Karpas-422 (cell line): ENCODE results near the gene SCT. TPM values are rescaled to one million over a fixed set of nuclear protein-coding genes. Genes with fewer than 3 reads are reported as not detected.

Source experiments
- DNase-seq: peaks from one replicate; pipeline ENCODE4 v3.0.0-alpha.2; 2015
- H2AFZ ChIP-seq: fragments of 200-600 bp; sonication (generic); 2 replicates; pipeline ENCODE4 v1.6.1; 2014; ENCODE audit warnings: antibody characterized with exemption, low read length, mixed read lengths
- H3K27ac ChIP-seq: fragments of 200-600 bp; sonication (generic); 2 replicates; pipeline ENCODE4 v1.5.1; 2014; ENCODE audit warnings: mild to moderate bottlenecking, low read length, moderate library complexity
- H3K27me3 ChIP-seq: fragments of 200-600 bp; sonication (generic); 2 replicates; pipeline ENCODE4 v1.6.1; 2014; ENCODE audit warnings: low read length, mixed read lengths
- H3K36me3 ChIP-seq: fragments of 200-600 bp; sonication (generic); 2 replicates; pipeline ENCODE4 v1.6.1; 2014; ENCODE audit warnings: low read length, mixed read lengths; ENCODE audit not compliant: insufficient read depth
- H3K4me1 ChIP-seq: fragments of 200-600 bp; sonication (generic); 2 replicates; pipeline ENCODE4 v1.6.1; 2014; ENCODE audit warnings: mild to moderate bottlenecking, low read length, mixed read lengths
- H3K4me2 ChIP-seq: fragments of 200-600 bp; sonication (generic); 2 replicates; pipeline ENCODE4 v1.6.1; 2014; ENCODE audit warnings: low read length, low read depth, mild to moderate bottlenecking; ENCODE audit not compliant: poor library complexity, severe bottlenecking
- H3K4me3 ChIP-seq: fragments of 200-600 bp; sonication (generic); 2 replicates; pipeline ENCODE4 v1.5.1; 2014; ENCODE audit warnings: mild to moderate bottlenecking, antibody characterized with exemption, low read length, mixed read lengths
- H3K79me2 ChIP-seq: fragments of 200-600 bp; sonication (generic); 2 replicates; pipeline ENCODE4 v1.6.1; 2014; ENCODE audit warnings: mild to moderate bottlenecking, low read length, mixed read lengths
- H3K9ac ChIP-seq: fragments of 200-600 bp; sonication (generic); 2 replicates; pipeline ENCODE4 v1.6.0; 2014; ENCODE audit warnings: low read length
- H3K9me2 ChIP-seq: fragments of 200-600 bp; sonication (generic), shearing (Covaris generic); replicated peaks from 2 replicates; pipeline ENCODE4 v1.6.0; 2014; ENCODE audit warnings: mild to moderate bottlenecking, low read length, moderate library complexity; ENCODE audit not compliant: insufficient read depth
- H3K9me3 ChIP-seq: fragments of 300-700, 200-600 bp; sonication (generic); 2 replicates; pipeline ENCODE4 v1.6.1; 2014; ENCODE audit warnings: low read length, mixed read lengths
- H4K20me1 ChIP-seq: fragments of 200-600 bp; sonication (generic); 2 replicates; pipeline ENCODE4 v1.6.1; 2014; ENCODE audit warnings: mild to moderate bottlenecking, antibody characterized with exemption, low read length, low read depth; ENCODE audit not compliant: insufficient read depth
- total RNA-seq: library from RNA; depleted of rRNA; stranded (reverse); fragments of >200 nt; shearing (Covaris generic); gene quantifications from 2 replicates; pipeline ENCODE4 v1.2.3, GENCODE V29; 2014; ENCODE audit warnings: low replicate concordance

The SCT gene
- total RNA-seq, 1 experiment from 2014 or later: not detected

DNA sequence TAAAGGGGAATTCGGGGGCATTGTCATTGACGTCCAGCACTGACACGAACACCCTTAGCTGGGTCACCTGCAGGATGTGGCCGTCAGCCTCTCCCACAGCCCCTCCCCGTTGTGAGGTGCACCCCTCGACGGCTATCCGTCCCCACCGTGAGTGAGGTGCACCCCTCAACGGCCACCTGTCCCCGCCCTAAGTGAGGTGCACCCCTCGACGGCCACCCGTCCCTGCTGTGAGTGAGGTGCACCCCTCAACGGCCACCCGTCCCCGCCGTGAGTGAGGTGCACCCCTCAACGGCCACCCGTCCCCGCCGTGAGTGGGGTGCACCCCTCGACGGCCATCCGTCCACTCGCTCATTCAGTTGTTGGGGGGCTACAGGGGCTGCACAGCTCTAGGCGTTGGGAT is 5.1 kb downstream of the SCT start:
- H3K4me3 ChIP-seq: no peak overlapping the region
- H4K20me1 ChIP-seq: no peaks in the 10 kb centered on the region
- H3K4me2 ChIP-seq: no peak overlapping the region
- H3K27ac ChIP-seq: no peak overlapping the region
- H3K9ac ChIP-seq: no peak overlapping the region
- H3K36me3 ChIP-seq: no peaks in the 10 kb centered on the region
- H3K9me2 ChIP-seq: no peaks in the 10 kb centered on the region
- H3K27me3 ChIP-seq: no peaks in the 10 kb centered on the region
- no peaks in the 10 kb centered on the region for H3K4me1 ChIP-seq
- peaks cover 3% of the 10 kb centered on the region; the same call in 1 of the 2 replicates for H3K79me2 ChIP-seq
- no peaks in the 10 kb centered on the region for H3K9me3 ChIP-seq
- DNase-seq: no peak
- no peak overlapping the region for H2AFZ ChIP-seq

- Histone ChIP-seq H3K4me1 (peaks cover 5% of the 10 kb centered on the region), H3K79me2 (peaks cover 7% of the 10 kb centered on the region; the same call in 1 of the 2 replicates), H4K20me1 (no peaks in the 10 kb centered on the region), H3K27me3 (no peaks in the 10 kb centered on the region), H3K36me3 (no peaks in the 10 kb centered on the region), H3K4me2 (no peak overlapping the region), H2AFZ (no peak overlapping the region), H3K9me2 (no peaks in the 10 kb centered on the region), H3K9me3 (no peaks in the 10 kb centered on the region), H3K27ac (no peak overlapping the region), H3K4me3 (no peak overlapping the region), H3K9ac (no peak overlapping the region)
- no peak for DNase-seq
Observed at GRCh38 chr11:620935-621814, 5.8 kb downstream of the SCT start.

DNA sequence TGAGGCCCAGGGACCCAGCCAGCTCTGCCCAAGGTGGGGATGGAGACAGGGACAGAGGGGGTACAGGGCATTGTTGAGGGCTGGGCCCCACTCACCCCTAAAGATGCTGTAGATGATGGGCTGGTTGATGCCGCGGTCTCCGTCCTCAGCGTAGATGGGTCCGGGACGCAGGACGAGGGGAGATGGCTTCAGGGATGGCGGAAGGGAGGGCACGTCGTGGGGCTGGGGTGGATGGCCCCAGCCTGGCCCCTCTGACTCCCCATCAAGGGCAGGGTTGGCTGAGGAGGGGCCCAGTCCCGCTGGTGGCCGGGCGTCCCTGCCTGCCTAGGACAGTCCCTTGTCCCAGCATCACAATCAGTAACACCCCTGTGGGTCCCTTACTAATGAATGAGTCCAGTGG is 6.8 kb downstream of the SCT start:
- Histone ChIP-seq H4K20me1 (0 out of 2 replicates have a peak, but pooled peaks cover 2% of the 10 kb centered on the region), H3K27ac (no peak overlapping the region), H3K9ac (no peak overlapping the region), H3K4me3 (no peak overlapping the region), H2AFZ (no peak overlapping the region), H3K4me1 (peaks cover 11% of the 10 kb centered on the region), H3K9me2 (no peaks in the 10 kb centered on the region), H3K9me3 (no peaks in the 10 kb centered on the region), H3K4me2 (no peak overlapping the region), H3K27me3 (no peaks in the 10 kb centered on the region), H3K79me2 (peaks cover 7% of the 10 kb centered on the region; the same call in 1 of the 2 replicates), H3K36me3 (no peaks in the 10 kb centered on the region)
- DNase-seq: no peak

GRCh38 chr11:619628-620050 is 7.3 kb downstream of the SCT start:
- DNase-seq: no peak
- Histone ChIP-seq H3K9ac (no peak overlapping the region), H3K36me3 (no peaks in the 10 kb centered on the region), H2AFZ (no peak overlapping the region), H3K4me2 (no peak overlapping the region), H3K27ac (no peak overlapping the region), H4K20me1 (0 out of 2 replicates have a peak, but pooled peaks cover 6% of the 10 kb centered on the region), H3K9me2 (no peaks in the 10 kb centered on the region), H3K79me2 (peaks cover 7% of the 10 kb centered on the region; the same call in 1 of the 2 replicates), H3K4me1 (peaks cover 16% of the 10 kb centered on the region), H3K9me3 (no peaks in the 10 kb centered on the region), H3K27me3 (no peaks in the 10 kb centered on the region), H3K4me3 (no peak overlapping the region)

GRCh38 chr11:618856-619627 is 7.9 kb downstream of the SCT start:
- H3K9ac ChIP-seq: no peak overlapping the region
- H3K4me1 ChIP-seq: peaks cover 22% of the 10 kb centered on the region
- no peaks in the 10 kb centered on the region for H3K36me3 ChIP-seq
- no peaks in the 10 kb centered on the region for H3K9me3 ChIP-seq
- peaks cover 7% of the 10 kb centered on the region; the same call in 1 of the 2 replicates for H3K79me2 ChIP-seq
- DNase-seq: no peak
- H3K4me3 ChIP-seq: no peak overlapping the region
- no peaks in the 10 kb centered on the region for H3K27me3 ChIP-seq
- peaks cover 9% of the 10 kb centered on the region; the same call in 1 of the 2 replicates for H4K20me1 ChIP-seq
- H3K4me2 ChIP-seq: no peak overlapping the region
- no peaks in the 10 kb centered on the region for H3K9me2 ChIP-seq
- H3K27ac ChIP-seq: no peak overlapping the region
- H2AFZ ChIP-seq: no peak overlapping the region

DNA sequence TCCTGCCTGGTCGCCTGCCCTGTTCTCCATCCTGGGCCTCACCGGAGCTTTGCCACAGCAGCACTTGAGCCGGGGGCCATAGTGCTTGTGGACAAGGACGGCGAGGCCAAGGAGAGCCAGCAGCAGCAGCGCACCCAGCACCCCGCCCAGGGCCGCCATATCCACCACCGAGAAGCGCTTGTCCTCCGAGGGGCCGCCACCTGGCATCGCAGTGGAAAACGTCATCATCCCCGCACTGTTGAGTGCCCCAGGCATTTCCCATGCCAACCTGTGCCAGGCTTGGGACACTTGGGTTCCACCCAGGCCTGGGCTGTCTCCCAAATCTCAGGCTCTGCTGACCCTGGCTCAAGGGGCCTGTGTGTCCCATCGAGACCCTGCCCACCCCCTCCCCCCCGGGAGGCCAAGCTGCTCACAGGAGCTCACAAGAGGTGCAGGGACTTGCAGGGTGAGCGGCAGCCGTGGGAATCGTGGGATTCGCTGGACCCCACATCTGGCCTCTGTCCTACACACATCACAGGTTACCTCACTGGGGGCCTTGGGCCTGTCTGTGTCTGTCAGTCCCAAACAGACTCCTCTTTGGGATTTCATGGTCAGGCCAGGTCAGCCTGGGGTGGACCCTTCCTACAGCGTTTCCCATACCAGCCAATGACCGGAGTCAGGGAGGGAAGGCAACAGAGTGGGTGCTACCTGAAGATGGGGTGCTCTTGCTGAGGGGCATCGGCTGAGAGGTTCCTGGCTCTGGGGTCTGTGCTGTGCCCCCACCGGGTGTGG is 8.9 kb downstream of the SCT start:
- Histone ChIP-seq H3K9me2 (no peaks in the 10 kb centered on the region), H3K4me3 (no peak overlapping the region), H3K27me3 (no peaks in the 10 kb centered on the region), H3K9ac (no peak overlapping the region), H4K20me1 (peaks cover 15% of the 10 kb centered on the region; the same call in 1 of the 2 replicates), H2AFZ (no peak overlapping the region), H3K4me2 (no peak overlapping the region), H3K4me1 (peaks cover 27% of the 10 kb centered on the region), H3K79me2 (peaks cover 7% of the 10 kb centered on the region; the same call in 1 of the 2 replicates), H3K9me3 (no peaks in the 10 kb centered on the region), H3K36me3 (no peaks in the 10 kb centered on the region), H3K27ac (no peak overlapping the region)
- DNase-seq: no peak

DNA sequence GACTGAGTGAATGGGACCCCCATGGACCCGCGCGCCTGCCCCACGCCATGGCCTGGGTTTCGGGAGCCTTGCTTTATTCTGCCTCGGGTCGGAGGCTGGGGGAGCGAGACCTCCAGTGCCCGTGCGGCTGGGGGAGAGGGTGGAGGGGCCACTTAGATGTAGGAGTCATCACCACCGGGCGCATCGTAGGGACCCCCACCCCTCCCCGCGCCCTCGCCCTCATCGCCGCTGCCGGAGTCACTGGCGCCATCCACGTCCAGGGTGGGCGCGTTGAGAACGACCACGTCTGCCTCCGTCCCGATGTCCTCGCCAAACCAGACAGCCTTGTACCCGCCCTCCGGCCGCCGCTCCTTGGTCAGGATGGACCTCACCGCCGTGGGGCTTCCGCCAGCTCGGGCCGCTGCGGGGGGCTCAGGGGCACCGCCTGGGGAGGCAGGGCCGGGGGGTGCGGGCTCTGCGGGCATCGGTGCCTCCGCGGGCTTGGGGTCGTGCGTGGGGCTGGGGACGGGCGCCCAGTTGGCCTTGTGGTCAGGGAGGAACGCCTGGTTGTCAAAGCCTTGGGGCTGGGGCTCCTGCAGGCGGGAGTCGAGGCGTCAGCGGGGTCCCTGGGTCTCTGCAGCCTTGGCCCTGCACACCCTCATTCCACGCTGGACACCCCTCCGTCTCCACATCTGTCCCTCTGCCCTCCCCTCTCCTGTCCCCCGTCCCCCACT is 9.6 kb downstream of the SCT start:
- no peaks in the 10 kb centered on the region for H3K27me3 ChIP-seq
- H3K9ac ChIP-seq: no peak overlapping the region
- peaks cover 27% of the 10 kb centered on the region for H3K4me1 ChIP-seq
- no peak overlapping the region for H3K4me2 ChIP-seq
- no peak overlapping the region for H3K4me3 ChIP-seq
- no peaks in the 10 kb centered on the region for H3K9me2 ChIP-seq
- H2AFZ ChIP-seq: no peak overlapping the region
- peaks cover 21% of the 10 kb centered on the region; the same call in 1 of the 2 replicates for H4K20me1 ChIP-seq
- no peaks in the 10 kb centered on the region for H3K9me3 ChIP-seq
- H3K27ac ChIP-seq: no peak overlapping the region
- peaks cover 7% of the 10 kb centered on the region; the same call in 1 of the 2 replicates for H3K79me2 ChIP-seq
- H3K36me3 ChIP-seq: no peaks in the 10 kb centered on the region
- no peak for DNase-seq
